Stimulated activated CD4-positive, alpha-beta T cell treated with anti-CD3 and anti-CD28 coated beads, Interleukin-1b, Interleukin-23, amount 100 ng/mL, for 48 hours (primary cell): ENCODE measurements around the gene RET.

Experiments used
- DNase-seq: peaks from one replicate; pipeline ENCODE4 v3.0.0-alpha.2; 2020

Gene RET

DNA sequence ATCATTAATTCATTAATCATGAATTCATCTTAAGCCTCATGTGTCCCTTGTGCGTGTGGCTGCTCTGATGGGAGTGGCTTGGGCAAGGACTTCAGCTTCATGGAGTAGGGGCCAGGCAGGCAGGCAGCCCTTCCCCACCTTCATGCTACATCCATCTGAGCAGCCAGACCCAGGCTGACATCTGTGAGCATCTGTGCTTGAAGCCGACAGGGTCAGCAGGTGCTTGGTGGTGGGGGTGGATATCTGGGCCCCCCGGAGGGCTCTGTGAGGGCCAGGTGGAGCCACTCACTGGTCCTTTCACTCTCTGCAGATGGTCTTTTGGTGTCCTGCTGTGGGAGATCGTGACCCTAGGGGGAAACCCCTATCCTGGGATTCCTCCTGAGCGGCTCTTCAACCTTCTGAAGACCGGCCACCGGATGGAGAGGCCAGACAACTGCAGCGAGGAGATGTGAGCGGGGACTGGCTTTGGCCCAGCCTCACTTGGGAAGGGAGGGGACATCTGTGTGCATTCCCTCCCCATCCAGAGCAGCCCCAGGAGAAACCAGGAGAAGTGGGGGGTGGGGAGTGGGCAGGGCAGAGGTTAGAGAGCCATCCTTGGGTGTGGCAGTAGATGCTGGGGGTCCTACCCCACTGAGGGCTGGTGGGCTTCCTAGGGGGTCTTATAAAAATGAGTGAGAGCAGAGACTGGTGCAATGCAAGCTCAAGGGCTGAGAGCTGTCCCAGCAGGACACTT lies 46.7 kb downstream of the RET start:
- DNase-seq = no peak

- no peak for DNase-seq
Observed at GRCh38 chr10:43124094-43124521, 47.2 kb downstream of the RET start.

DNA sequence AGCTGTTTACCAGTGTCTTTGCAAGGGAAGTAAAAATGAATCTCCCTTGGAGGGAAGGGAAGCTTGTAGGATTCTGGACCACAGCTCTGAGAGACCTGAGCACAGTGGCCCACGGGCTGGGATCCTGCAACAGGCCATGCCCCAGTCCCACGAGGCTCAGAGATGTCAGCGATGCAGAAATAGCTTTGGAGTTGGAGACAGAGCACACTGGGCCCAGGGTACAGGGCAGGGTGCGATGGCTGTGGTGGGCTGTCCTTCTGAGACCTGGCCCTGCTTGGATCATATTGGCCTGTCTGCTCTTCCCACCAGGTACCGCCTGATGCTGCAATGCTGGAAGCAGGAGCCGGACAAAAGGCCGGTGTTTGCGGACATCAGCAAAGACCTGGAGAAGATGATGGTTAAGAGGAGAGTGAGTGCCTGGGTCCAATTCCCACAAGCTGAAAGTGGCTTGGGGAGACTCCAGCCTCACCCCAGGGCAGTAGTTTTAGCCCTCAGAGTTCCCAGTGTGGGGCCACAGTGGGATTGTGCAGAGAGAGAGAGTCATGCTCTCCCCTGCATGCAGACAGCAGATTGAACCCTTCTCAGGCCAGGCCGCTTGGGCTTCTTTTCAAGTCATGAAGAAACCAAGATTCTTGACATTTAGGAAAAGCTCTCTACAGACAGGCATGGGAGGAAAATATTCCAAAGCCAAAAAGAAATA lies 47.9 kb downstream of the RET start:
- no peak for DNase-seq

- no peak for DNase-seq
Observed at GRCh38 chr10:43125274-43125845, 48.5 kb downstream of the RET start.

DNA sequence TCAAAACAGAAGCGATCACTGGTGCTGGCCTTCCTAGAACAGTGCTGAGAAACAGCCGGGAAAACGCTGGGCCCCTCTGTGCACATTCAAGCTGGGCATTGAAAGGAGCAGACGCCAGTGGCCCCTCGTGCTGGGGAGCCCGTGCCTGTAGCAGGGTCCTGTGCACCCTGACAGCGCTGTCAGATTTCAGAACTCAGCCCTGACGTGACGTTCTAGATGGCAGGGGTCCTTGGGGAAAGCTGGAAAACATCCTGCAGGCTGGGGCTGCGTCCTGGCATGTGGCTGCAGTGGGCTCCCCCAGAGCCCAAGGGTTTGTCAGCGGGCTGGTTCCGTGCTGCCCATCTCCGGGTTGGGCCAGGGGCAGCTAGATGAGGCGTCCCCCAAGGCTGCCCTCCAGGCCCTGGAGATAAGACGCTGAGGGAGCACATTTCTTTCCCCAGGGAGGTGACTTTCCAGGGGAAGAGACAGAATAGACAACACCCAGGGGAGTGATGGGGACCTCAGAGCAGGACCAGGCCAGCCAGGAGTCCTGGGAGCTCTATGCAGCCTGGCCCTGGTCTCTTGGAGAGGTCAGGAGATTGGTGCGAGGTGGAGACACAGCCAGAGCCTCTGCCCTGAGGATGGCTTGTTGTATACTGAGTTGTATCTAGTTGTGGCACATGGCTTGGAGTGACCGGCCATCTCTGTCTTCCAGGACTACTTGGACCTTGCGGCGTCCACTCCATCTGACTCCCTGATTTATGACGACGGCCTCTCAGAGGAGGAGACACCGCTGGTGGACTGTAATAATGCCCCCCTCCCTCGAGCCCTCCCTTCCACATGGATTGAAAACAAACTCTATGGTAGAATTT lies 49.2 kb downstream of the RET start:
- no peak for DNase-seq

DNA sequence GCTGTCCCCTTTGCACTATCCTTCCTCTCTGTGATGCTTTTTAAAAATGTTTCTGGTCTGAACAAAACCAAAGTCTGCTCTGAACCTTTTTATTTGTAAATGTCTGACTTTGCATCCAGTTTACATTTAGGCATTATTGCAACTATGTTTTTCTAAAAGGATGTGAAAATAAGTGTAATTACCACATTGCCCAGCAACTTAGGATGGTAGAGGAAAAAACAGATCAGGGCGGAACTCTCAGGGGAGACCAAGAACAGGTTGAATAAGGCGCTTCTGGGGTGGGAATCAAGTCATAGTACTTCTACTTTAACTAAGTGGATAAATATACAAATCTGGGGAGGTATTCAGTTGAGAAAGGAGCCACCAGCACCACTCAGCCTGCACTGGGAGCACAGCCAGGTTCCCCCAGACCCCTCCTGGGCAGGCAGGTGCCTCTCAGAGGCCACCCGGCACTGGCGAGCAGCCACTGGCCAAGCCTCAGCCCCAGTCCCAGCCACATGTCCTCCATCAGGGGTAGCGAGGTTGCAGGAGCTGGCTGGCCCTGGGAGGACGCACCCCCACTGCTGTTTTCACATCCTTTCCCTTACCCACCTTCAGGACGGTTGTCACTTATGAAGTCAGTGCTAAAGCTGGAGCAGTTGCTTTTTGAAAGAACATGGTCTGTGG lies 50.0 kb downstream of the RET start:
- no peak for DNase-seq

DNA sequence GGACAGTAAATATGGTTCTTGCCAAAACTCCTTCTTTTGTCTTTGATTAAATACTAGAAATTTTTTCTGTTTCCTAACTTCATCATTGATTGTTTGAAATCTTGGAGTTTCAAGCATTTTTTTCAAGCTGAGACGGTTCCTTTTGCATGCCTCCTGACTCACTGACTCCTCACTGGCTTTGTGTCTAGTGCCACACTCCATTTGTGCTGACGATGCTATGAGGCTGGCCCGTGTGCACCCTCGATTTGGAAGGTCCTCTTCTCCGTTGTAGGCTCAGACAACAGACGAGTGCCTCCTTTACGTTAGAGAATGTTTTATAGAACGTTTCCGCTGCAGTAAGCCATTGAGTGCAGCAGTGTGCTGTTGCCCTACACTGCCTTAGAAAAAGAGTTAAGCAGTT lies 50.6 kb downstream of the RET start:
- DNase-seq = no peak

- DNase-seq = no peak
Observed at GRCh38 chr10:43128331-43128730, 51.5 kb downstream of the RET start.

- DNase-seq = peak; percentile 47
Observed at GRCh38 chr10:43128958-43129706, 52.3 kb downstream of the RET start.

GRCh38 chr10:43130770-43131171 lies 53.9 kb downstream of the RET start:
- DNase-seq = no peak

- DNase-seq = no peak
Observed at GRCh38 chr10:43131256-43131655, 54.4 kb downstream of the RET start.

GRCh38 chr10:43131906-43132305 lies 55.0 kb downstream of the RET start:
- no peak for DNase-seq

- DNase-seq = no peak
Observed at GRCh38 chr10:43132867-43133787, 56.3 kb downstream of the RET start.

DNA sequence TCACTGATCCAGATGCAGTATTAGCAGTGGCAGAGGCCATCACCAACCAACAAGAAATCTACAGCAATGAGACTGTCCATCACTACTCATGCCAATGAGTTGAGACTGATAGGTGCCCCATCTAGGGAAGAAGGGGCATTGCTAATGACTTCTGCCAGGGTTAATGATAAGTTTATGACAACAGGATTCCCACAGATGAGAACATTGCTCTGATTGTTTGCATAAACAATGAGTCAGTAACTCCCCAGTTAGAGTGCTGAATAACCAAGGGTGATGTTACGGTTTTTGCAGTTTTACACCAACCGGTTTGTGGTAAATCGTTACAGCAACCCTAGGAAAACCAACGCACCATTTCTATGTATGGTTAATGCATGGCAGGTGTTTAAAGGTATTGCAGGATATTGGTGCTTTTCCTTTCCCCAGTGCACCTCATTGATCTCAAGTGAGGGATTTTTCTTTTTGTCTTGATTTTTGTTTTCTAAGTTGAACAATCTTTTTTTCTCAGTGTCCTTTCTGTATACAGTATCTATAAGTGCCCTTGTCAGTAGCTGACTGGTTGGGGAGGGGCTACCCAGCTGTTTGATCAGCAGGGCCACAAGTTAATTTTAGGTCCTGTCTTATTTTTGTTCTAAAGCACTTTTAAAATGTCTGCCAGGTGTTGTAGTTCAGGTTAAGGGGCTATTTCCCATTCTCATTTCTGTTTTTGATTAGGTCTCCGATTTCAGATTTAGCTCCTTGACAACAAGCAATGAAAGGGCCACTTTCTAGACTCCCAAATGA lies 57.4 kb downstream of the RET start:
- no peak for DNase-seq

DNA sequence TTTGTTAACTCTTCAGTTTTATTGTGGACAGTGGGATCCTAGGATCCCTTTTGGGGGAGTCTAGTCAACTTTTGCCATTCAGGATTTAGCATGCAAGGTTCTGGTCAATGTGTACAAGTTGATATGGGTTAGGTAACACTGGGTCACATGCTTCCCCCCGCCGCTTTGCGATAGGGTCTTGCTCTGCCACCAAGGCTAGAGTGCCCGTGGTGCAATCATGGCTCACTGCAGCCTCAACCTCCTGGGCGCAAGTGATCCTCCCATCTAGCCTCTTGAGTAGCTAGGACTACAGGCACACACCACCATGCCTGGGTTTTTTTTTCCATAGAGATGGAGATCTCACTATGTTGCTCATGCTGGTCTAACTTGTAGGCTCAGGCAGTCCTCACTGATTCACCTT lies 58.2 kb downstream of the RET start:
- no peak for DNase-seq

- no peak for DNase-seq
Observed at GRCh38 chr10:43135656-43136055, 58.8 kb downstream of the RET start.

- no peak for DNase-seq
Observed at GRCh38 chr10:43136432-43136831, 59.6 kb downstream of the RET start.

DNA sequence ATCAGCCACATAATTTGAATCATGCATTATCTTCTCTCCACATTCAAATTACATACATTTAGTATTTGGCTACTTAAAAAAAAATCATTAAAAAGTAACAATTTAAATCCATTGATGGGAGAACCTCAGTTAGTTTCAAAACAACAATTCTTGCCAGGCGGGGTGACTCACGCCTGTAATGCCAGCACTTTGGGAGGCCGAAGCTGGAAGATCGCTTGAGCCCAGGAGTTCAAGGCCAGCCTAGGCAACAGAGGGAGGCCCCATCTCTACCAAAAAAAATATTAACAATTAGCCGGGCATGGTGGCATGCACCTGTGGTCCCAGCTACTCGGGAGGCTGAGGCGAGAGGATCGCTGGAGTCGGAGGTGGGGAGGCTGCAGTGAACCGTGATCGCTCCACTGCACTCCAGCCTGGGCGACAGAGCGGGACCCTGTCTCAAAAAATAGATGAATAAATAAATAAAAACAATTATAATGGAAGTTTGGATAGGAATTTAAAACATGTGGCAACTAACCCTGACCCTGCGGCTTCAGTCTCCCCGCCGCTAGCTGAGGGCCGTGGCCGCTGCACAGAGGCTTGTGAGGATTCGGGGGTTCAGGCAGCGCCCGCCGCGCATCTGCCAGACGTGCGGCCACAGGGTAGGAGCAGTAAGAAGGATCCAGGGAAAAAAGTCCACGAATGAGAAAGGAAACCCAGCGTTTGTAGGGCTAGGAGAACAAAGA lies 60.3 kb downstream of the RET start:
- no peak for DNase-seq

DNA sequence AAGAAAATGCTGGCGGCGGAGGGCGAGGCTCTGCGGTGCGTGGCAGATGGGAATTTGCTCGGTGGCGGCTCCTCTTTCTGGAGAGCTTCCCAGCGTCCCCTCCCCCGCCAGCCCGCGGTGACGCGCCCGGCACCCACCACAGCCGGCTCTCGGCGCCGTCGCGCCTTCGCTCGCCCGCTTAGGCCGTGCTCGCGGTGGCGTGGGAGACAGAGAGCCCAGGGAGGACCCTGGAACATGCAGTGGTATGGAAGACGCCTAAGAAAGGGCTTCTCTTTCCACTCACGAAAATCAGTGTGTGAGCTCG lies 60.8 kb downstream of the RET start:
- DNase-seq = peak; percentile 37
